Fibroblast of lung (primary cell): ENCODE measurements around the gene ZNF608.

Experiments used
- EZH2 ChIP-seq: IDR thresholded peaks from 2 replicates; pipeline ENCODE4 v1.5.1; 2012; ENCODE audit warnings: low read length, control low read depth, mild to moderate bottlenecking; ENCODE audit errors: missing control alignments
- TF ChIP-seq, protein P1 (sequence below), 2 donors: IDR thresholded peaks in 1 of 2; conservative IDR thresholded peaks in 1 of 2; 1 replicate in 1 of 2; 2 replicates in 1 of 2; pipeline ENCODE4 v1.5.1; 2011 to 2012; ENCODE audit warnings: low read length in 2 of 2, control low read depth in 1 of 2, inconsistent platforms in 1 of 2, low read depth in 1 of 2, mild to moderate bottlenecking in 1 of 2

DNA sequence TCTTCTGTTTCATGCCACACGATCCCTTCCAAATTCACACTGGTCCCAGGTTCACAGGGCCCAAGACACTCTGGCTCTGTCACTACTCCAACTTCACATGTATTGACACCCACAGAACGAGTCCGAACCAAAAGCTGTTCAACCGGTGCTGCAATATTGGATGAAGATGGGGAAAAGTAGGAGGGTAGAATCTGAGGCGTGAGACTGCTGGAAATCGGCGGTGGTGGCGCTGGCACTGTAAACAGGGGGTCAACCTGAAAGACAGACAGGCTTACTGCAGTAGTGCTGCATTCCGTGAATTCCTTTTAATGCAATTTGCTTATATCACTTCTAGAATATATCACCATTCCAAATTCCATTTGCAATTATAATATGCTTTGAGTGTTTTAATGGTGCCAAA, 45.4 kb downstream of the ZNF608 start:
- TF ChIP-seq, protein P1, sequence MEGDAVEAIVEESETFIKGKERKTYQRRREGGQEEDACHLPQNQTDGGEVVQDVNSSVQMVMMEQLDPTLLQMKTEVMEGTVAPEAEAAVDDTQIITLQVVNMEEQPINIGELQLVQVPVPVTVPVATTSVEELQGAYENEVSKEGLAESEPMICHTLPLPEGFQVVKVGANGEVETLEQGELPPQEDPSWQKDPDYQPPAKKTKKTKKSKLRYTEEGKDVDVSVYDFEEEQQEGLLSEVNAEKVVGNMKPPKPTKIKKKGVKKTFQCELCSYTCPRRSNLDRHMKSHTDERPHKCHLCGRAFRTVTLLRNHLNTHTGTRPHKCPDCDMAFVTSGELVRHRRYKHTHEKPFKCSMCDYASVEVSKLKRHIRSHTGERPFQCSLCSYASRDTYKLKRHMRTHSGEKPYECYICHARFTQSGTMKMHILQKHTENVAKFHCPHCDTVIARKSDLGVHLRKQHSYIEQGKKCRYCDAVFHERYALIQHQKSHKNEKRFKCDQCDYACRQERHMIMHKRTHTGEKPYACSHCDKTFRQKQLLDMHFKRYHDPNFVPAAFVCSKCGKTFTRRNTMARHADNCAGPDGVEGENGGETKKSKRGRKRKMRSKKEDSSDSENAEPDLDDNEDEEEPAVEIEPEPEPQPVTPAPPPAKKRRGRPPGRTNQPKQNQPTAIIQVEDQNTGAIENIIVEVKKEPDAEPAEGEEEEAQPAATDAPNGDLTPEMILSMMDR (conservative IDR thresholded peaks at IDR 0.05 in 1 of 2, IDR thresholded peaks at IDR 0.05 in 1 of 2; ENCODE audit: low read depth in 1 of 2, low read length in 2 of 2) = no peak
- TF ChIP-seq EZH2 = no peak
